HEK293 (cell line): ENCODE measurements around the gene TMEM63A.
A peak's percentile ranks its signal among the peaks of the same experiment; 100 is the strongest.

ENCODE experiments used
- CTCF ChIA-PET: fragments of 350-600 bp; formaldehyde crosslinking; extraction: SDS; loops from one replicate; lab custom pipeline; 2021; ENCODE audit warnings: antibody characterized with exemption; lab: Yijun Ruan, JAX
- POLR2A ChIA-PET: fragments of 300-600 bp; formaldehyde crosslinking; extraction: SDS; loops from one replicate; lab custom pipeline; 2020; ENCODE audit warnings: antibody characterized with exemption, inconsistent platforms; lab: Yijun Ruan, JAX
- H3K27ac ChIP-seq: fragments of 200-500 bp; sonication (Bioruptor generic); 2 replicates; pipeline ENCODE4 v1.5.1; 2014; ENCODE audit warnings: low read depth, low read length, control low read depth, inconsistent platforms; ENCODE audit errors: extremely low read depth
- H3K36me3 ChIP-seq, 2 experiments: fragments of 200-500 bp in 1 of 2; sonication (Bioruptor generic) in 1 of 2; 1 replicate in 1 of 2; 2 replicates in 1 of 2; pipeline ENCODE4 v1.5.1; 2014 to 2017; ENCODE audit warnings: inconsistent platforms in 2 of 2, low read length in 2 of 2; ENCODE audit not compliant: control insufficient read depth in 2 of 2, insufficient read depth in 1 of 2
- H3K4me1 ChIP-seq: fragments of 200-500 bp; sonication (Bioruptor generic); 2 replicates; pipeline ENCODE4 v1.5.1; 2014; ENCODE audit warnings: mild to moderate bottlenecking, low read length, inconsistent platforms; ENCODE audit not compliant: control insufficient read depth, insufficient read depth
- H3K4me3 ChIP-seq: 2 replicates; pipeline ENCODE4 v1.5.1; 2011; ENCODE audit warnings: low read depth, mild to moderate bottlenecking, control low read depth, low read length, moderate library complexity
- H3K9me3 ChIP-seq: fragments of 200-500 bp; sonication (Bioruptor generic); 2 replicates; pipeline ENCODE4 v1.5.1; 2014; ENCODE audit warnings: low read depth, low read length, inconsistent platforms; ENCODE audit not compliant: control insufficient read depth, insufficient read depth
- GLIS1 ChIP-seq: fragments of 450-650 bp; formaldehyde crosslinking; IDR thresholded peaks from 2 replicates; pipeline ENCODE4 v1.5.1; 2016; ENCODE audit warnings: missing biosample characterization, missing genetic modification characterization
- GLIS2 ChIP-seq: fragments of 450-650 bp; formaldehyde crosslinking; IDR thresholded peaks from 2 replicates; pipeline ENCODE4 v1.5.1; 2016; ENCODE audit warnings: missing biosample characterization, missing genetic modification characterization
- KLF1 ChIP-seq: fragments of 450-650 bp; formaldehyde crosslinking; IDR thresholded peaks from 2 replicates; pipeline ENCODE4 v1.5.1; 2016; ENCODE audit warnings: missing biosample characterization, missing genetic modification characterization
- KLF17 ChIP-seq: fragments of 450-650 bp; formaldehyde crosslinking; IDR thresholded peaks from 2 replicates; pipeline ENCODE4 v1.5.1; 2016; ENCODE audit warnings: missing biosample characterization, missing genetic modification characterization
- PRDM10 ChIP-seq: fragments of 450-650 bp; formaldehyde crosslinking; IDR thresholded peaks from 2 replicates; pipeline ENCODE4 v1.5.1; 2016; ENCODE audit warnings: missing biosample characterization, missing genetic modification characterization
- SCRT2 ChIP-seq: fragments of 450-650 bp; formaldehyde crosslinking; IDR thresholded peaks from 2 replicates; pipeline ENCODE4 v1.5.1; 2016; ENCODE audit warnings: missing biosample characterization, missing genetic modification characterization
- WT1 ChIP-seq: fragments of 450-650 bp; formaldehyde crosslinking; IDR thresholded peaks from 2 replicates; pipeline ENCODE4 v1.5.1; 2016; ENCODE audit warnings: missing biosample characterization, missing genetic modification characterization
- ZBTB11 ChIP-seq: fragments of 450-650 bp; formaldehyde crosslinking; conservative IDR thresholded peaks from 2 replicates; pipeline ENCODE4 v1.5.1; 2016; ENCODE audit warnings: low read depth, missing biosample characterization, missing genetic modification characterization
- ZBTB21 ChIP-seq: fragments of 450-650 bp; formaldehyde crosslinking; IDR thresholded peaks from 2 replicates; pipeline ENCODE4 v1.5.1; 2017; ENCODE audit warnings: missing biosample characterization, missing genetic modification characterization
- ZNF114 ChIP-seq: fragments of 450-650 bp; formaldehyde crosslinking; IDR thresholded peaks from 2 replicates; pipeline ENCODE4 v1.5.0; 2017; ENCODE audit warnings: missing biosample characterization, missing genetic modification characterization
- ZNF146 ChIP-seq: fragments of 450-650 bp; formaldehyde crosslinking; IDR thresholded peaks from 2 replicates; pipeline ENCODE4 v1.5.1; 2016; ENCODE audit warnings: missing biosample characterization, missing genetic modification characterization
- ZNF324 ChIP-seq: fragments of 450-650 bp; formaldehyde crosslinking; IDR thresholded peaks from 2 replicates; pipeline ENCODE4 v1.5.1; 2016; ENCODE audit warnings: missing biosample characterization, missing genetic modification characterization
- ZNF449 ChIP-seq: fragments of 450-650 bp; formaldehyde crosslinking; IDR thresholded peaks from 2 replicates; pipeline ENCODE4 v1.5.1; 2017; ENCODE audit warnings: missing biosample characterization, mild to moderate bottlenecking, missing genetic modification characterization, moderate library complexity
- ZNF571 ChIP-seq: fragments of 450-650 bp; formaldehyde crosslinking; IDR thresholded peaks from 2 replicates; pipeline ENCODE4 v1.5.0; 2017; ENCODE audit warnings: missing biosample characterization, missing genetic modification characterization
- ZSCAN30 ChIP-seq: fragments of 450-650 bp; IDR thresholded peaks from 2 replicates; pipeline ENCODE4 v1.5.1; 2018; ENCODE audit warnings: missing biosample characterization, mild to moderate bottlenecking, missing genetic modification characterization, moderate library complexity
- ZSCAN5A ChIP-seq: fragments of 450-650 bp; formaldehyde crosslinking; IDR thresholded peaks from 2 replicates; pipeline ENCODE4 v1.5.1; 2016; ENCODE audit warnings: missing biosample characterization, missing genetic modification characterization
- ZXDB ChIP-seq: fragments of 450-650 bp; formaldehyde crosslinking; IDR thresholded peaks from 2 replicates; pipeline ENCODE4 v1.5.1; 2016; ENCODE audit warnings: missing biosample characterization, missing genetic modification characterization

Gene TMEM63A

GRCh38 chr1:225868631-225869330, 13.4 kb downstream of the TMEM63A start:
- no peaks in the 10 kb centered on the region for H3K9me3 ChIP-seq
- H3K36me3 ChIP-seq: peaks cover 8 to 68% of the 10 kb centered on the region in 2 experiments; a peak in 2 of 3 replicates
- TF ChIP-seq ZNF571 (no peak), ZNF449 (tag by site-specific recombination) (no peak), GLIS2 (tag by site-specific recombination) (peak; percentile 14; the same call in 1 of the 2 replicates), ZNF114 (tag by site-specific recombination) (no peak), ZNF324 (no peak), ZSCAN30 (no peak), ZSCAN5A (tag by site-specific recombination) (no peak), ZBTB21 (tag by site-specific recombination) (no peak), KLF1 (tag by site-specific recombination) (peak; percentile 86), PRDM10 (tag by site-specific recombination) (no peak), KLF17 (peak; percentile 13; the same call in 1 of the 2 replicates), ZXDB (tag by site-specific recombination) (no peak), ZBTB11 (tag by site-specific recombination) (no peak), GLIS1 (tag by site-specific recombination) (0 out of 2 replicates have a peak, but pooled peaks have one; percentile 4), SCRT2 (0 out of 2 replicates have a peak, but pooled peaks have one; percentile 8), ZNF146 (tag by site-specific recombination) (no peak), WT1 (tag by site-specific recombination) (no peak)
- H3K4me1 ChIP-seq: peaks cover 16% of the 10 kb centered on the region
- CTCF ChIA-PET: interaction anchor here (0.6 to 1.3 kb wide), 3 partner anchors 8 to 91 kb away, joined by 3 to 5 read pairs (median 5); partner anchors contain the start of gene SRP9
- no peak overlapping the region for H3K27ac ChIP-seq
- POLR2A ChIA-PET: interaction anchor here (1.0 to 1.3 kb wide), 3 partner anchors 8 to 14 kb away, joined by 4 to 9 read pairs (median 5); no protein-coding TSS in a partner anchor
- no peak overlapping the region for H3K4me3 ChIP-seq
